Spinal cord (tissue), 10 donors: ENCODE data around the gene NPTX1. TPM values are rescaled to one million over a fixed set of nuclear protein-coding genes. Genes with fewer than 3 reads are reported as not detected.

ENCODE experiments used
- DNase-seq, 6 donors: peaks; one replicate each; pipeline versions ENCODE4 v3.0.0 to v3.0.0-alpha.2; 2013 to 2015; ENCODE audit warnings: low spot score in 6 of 6, low read depth in 4 of 6
- H3K27ac ChIP-seq: one replicate; pipeline ENCODE4 v1.5.1; 2013; ENCODE audit warnings: low read depth, low read length, control low read depth
- H3K27me3 ChIP-seq: one replicate; pipeline ENCODE4 v1.6.1; 2013; ENCODE audit warnings: low read length; ENCODE audit not compliant: control insufficient read depth, insufficient read depth
- H3K36me3 ChIP-seq: one replicate; pipeline ENCODE4 v1.6.1; 2013; ENCODE audit warnings: low read length; ENCODE audit not compliant: control insufficient read depth, insufficient read depth
- H3K4me1 ChIP-seq: one replicate; pipeline ENCODE4 v1.6.1; 2013; ENCODE audit warnings: low read length; ENCODE audit not compliant: control insufficient read depth, insufficient read depth
- H3K4me3 ChIP-seq: one replicate; pipeline ENCODE4 v1.5.1; 2013; ENCODE audit warnings: low read depth, low read length, control low read depth
- H3K9me3 ChIP-seq: one replicate; pipeline ENCODE4 v1.6.1; 2013; ENCODE audit warnings: low read length; ENCODE audit not compliant: control insufficient read depth, insufficient read depth
- WGBS: methylation state at CpG from one replicate; pipeline ENCODE4 v1.1.5; 2013; ENCODE audit warnings: missing lambda C conversion rate; ENCODE audit not compliant: insufficient coverage; 5-methylcytosine and 5-hydroxymethylcytosine counted together
- polyA plus RNA-seq, 2 donors: library from polyadenylated mRNA; unstranded; fragments of 120-200 nt; gene quantifications; one replicate each; pipeline ENCODE4 v1.2.1, GENCODE V29; 2013; ENCODE audit not compliant: insufficient read length in 2 of 2
- total RNA-seq, 2 donors: library from RNA; depleted of rRNA in 1 of 2; stranded (reverse); fragments of 120-200 nt in 1 of 2; fragments of >200 nt in 1 of 2; gene quantifications; one replicate each; pipeline versions ENCODE4 v1.2.3 to v1.2.4, GENCODE V29; 2013 to 2014
- donor health status: healthy.

The NPTX1 gene
- total and polyA plus RNA-seq, 4 donors: 6.7 to 23.5 (median 19.9) TPM

DNA sequence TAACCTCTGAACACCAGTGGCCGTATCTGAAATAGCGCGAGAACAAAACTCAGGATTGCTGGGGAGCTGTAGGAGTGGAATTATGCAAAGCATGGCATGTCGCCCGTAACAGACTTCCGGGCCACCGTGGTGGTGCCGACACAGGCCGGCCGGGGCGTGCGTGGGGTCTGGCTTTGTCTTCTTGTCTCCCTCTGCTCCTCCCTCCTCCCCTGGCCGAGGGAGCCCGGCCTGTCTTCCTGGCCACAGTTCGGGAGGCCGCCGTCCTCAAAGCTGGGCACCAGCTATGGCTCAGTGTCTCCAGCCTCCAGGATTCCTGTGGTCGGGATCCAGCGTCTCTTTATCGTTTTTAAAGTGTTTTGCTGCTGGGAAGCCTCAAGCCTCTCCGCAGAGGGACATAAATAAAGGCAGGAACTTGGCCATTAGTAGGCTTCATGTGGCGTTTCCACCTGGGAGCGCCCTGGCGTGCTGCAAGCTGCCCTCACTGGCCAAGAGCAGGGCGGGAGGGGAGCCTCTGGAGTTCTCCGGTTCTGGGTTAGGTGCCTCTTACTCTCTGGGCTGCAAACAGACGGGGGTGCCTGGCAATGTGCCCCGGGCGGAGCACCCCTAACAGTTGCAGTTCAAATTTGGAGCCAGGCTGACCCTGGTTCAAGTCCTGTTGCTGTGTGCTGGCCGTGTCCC is 22.0 kb upstream of the NPTX1 start:
- H3K4me1 ChIP-seq: peaks cover 26% of the 10 kb centered on the region
- H3K27me3 ChIP-seq: peaks cover 3% of the 10 kb centered on the region
- H3K36me3 ChIP-seq: no peaks in the 10 kb centered on the region
- H3K4me3 ChIP-seq: no peak overlapping the region
- H3K27ac ChIP-seq: peak overlapping the region; percentile 47
- 27% methylated on average over 27 of the region's 30 CpGs for WGBS
- peak in 2 of 6 donors; percentile 71 to 75 for DNase-seq
- no peaks in the 10 kb centered on the region for H3K9me3 ChIP-seq

DNA sequence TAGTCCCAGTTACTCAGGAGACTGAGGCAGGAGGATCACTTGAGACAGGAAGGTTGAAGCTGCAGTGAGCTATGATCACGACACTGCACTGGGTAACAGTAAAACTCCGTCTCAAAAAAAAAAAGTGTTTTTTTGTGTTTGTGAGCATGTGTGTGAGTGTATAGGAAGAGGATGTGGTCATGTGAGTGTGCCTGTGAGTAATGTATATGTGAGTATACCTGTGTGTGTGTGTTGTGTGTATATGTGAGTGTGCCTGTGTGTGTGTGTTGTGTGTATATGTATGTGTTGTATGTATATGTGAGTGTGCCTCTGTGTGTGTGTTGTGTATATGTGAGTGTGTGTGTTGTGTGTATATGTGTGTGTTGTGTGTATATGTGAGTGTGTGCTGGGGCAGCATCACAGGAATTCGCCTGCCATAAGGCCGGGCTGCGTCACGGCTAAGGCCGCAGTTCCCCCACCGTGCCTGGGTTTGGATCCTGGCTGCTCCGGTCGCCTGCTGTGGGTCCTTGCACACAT is 21.4 kb upstream of the NPTX1 start:
- 33% methylated on average over 10 of the region's 10 CpGs for WGBS
- peaks cover 32% of the 10 kb centered on the region for H3K4me1 ChIP-seq

DNA sequence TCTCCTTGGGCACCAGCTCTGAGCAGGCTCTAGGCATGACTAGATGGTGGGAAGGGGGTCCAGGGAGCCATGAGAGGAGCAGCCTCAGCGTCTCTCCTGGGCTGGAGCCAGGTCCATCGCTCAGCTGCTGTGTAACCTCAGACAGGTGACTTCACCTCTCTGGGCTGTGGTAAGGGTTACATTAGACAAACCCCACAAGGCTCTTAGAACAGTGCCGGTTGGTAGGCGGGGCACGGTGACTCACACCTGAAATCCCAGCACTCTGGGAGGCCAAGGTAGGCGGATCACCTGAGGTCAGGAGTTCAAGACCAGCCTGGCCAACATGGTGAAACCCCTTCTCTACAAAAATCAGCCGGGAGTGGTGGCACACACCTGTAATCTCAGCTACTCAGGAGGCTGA is 18.1 kb upstream of the NPTX1 start:
- no peak for DNase-seq
- Histone ChIP-seq H3K36me3 (no peaks in the 10 kb centered on the region), H3K27ac (no peak overlapping the region), H3K9me3 (no peaks in the 10 kb centered on the region), H3K4me1 (peaks cover 47% of the 10 kb centered on the region), H3K4me3 (no peak overlapping the region), H3K27me3 (peaks cover 3% of the 10 kb centered on the region)
- WGBS: 94% methylated on average over 6 of the region's 7 CpGs

More for the DNA sequence above, 21.4 kb upstream of the NPTX1 start:
- Histone ChIP-seq H3K27ac (no peak overlapping the region), H3K4me3 (no peak overlapping the region), H3K27me3 (peaks cover 5% of the 10 kb centered on the region), H3K9me3 (no peaks in the 10 kb centered on the region), H3K36me3 (no peaks in the 10 kb centered on the region)
- no peak for DNase-seq

DNA sequence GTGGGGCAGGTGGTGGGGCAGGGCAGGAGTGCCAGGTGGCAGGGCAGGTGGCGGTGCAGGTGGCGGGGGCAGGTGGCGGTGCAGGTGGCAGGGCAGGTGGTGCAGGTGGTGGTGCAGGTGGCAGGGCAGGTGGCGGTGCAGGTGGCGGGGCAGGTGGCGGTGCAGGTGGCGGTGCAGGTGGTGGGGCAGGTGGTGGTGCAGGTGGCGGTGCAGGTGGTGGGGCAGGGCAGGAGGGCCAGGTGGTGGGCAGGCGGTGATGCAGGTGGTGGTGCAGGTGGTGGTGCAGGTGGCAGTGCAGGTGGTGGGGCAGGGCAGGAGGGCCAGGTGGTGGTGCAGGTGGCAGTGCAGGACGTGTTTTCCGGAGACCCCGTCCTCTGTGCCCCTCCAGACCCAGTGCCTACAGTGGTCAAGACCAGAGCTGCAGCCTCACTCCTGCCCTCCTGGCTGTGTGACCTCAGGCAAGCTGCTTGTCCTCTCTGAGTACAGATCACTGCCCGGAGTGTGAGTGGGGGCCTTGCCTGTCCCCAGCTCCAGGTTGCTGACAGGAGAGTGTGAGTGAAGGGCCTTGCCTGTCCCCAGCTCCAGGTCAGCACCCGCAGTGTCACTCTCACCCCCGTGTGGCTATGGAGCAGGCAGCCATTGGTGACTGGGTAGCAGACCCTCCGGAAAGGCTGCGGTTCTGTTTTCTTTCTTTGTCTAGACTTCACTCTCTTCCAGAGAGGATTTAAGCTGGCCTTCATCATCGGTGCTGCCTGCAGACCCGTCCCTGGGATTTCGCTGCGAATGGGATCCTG is 16.1 kb upstream of the NPTX1 start:
- no peaks in the 10 kb centered on the region for H3K9me3 ChIP-seq
- no peak overlapping the region for H3K4me3 ChIP-seq
- H3K27me3 ChIP-seq: peaks cover 3% of the 10 kb centered on the region
- no peak for DNase-seq
- 69% methylated on average over 17 of the region's 21 CpGs for WGBS
- H3K27ac ChIP-seq: no peak overlapping the region
- H3K4me1 ChIP-seq: peaks cover 34% of the 10 kb centered on the region
- H3K36me3 ChIP-seq: no peaks in the 10 kb centered on the region

DNA sequence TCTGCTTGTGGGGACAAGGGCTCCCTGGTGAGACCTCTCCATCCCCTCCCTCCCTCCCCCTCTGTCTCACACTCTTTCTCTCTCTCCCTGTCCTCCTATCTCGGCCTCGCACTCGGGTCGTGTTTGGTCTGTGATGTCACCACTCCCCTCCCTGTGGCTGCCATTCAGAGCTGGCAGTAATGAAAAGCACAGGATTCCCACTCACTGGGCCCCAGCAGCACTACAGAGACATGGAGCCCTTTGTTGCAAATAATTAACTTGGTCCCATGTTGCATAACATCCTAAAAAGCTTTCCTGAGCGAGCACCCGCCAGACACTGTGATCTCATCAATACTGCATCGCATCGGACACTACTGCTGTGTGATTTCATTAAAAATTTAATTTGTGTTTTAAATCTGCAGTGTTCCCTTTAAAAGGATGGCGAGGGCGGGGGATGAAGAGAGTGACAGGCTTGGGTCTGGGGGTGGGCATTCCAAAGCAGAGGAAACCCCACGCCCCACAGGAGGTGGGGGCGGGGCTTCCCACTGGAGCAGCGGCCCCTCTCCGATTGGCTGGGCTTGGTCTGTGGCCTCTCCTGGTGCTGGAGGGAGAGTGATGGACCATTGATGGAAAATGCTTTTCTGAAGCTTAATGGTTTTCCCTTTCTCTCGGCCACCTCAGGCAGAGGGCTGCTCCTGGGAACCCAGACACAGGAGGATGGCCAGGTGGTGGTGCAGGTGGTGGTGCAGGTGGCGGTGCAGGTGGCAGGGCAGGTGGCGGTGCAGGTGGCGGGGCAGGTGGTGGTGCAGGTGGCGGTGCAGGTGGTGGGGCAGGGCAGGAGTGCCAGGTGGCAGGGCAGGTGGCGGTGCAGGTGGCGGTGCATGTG is 15.3 kb upstream of the NPTX1 start:
- DNase-seq: peak in 2 of 6 donors; percentile 69 to 93
- Histone ChIP-seq H3K4me1 (peaks cover 38% of the 10 kb centered on the region), H3K36me3 (no peaks in the 10 kb centered on the region), H3K27ac (no peak overlapping the region), H3K9me3 (no peaks in the 10 kb centered on the region), H3K4me3 (no peak overlapping the region), H3K27me3 (peaks cover 6% of the 10 kb centered on the region)
- WGBS: 23% methylated on average over 14 of the region's 21 CpGs

DNA sequence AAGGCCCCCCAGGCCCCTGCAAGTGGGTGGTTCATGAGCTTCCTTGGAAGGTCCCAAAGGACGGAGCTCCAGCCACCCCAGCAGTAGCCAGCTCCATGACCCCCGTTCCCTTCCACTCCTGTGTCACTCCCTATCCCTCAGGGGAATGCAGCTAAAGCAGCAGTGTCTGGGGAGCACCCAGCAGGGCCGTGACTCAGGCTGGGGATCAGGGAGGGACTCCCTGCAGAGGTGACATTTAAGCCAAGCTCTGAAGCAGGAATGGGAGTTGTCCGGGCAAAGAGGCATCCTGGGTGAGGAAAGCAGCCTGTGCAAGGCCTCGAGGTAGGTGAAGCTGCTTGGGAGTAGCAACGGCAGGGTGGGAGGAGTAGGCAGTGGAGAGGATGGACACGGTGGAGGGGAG is 11.1 kb upstream of the NPTX1 start:
- 76% methylated on average over 7 of the region's 7 CpGs for WGBS
- no peak overlapping the region for H3K4me3 ChIP-seq
- no peak overlapping the region for H3K27ac ChIP-seq
- H3K36me3 ChIP-seq: no peaks in the 10 kb centered on the region
- peaks cover 33% of the 10 kb centered on the region for H3K4me1 ChIP-seq
- no peaks in the 10 kb centered on the region for H3K9me3 ChIP-seq
- DNase-seq: no peak
- peaks cover 10% of the 10 kb centered on the region for H3K27me3 ChIP-seq

DNA sequence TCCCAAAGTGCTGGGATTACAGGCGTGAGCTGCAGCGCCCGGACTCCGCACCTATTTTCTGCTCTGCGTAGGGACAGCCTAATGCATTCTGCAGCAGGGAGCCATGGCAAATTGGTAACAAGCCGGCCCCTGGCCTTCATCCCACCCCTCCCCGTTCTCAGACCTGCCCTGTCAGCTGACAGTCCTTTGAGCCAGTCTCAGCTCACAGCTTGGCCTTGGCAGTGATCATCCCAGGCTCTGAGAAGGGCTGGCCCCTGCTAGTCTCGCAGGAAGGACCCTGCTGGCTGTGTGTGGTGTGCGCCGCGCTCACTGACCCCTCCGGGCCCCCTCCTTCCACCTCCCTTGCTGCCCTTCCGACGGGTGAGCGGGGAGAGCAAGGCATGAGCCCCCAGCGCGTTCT is 10.3 kb upstream of the NPTX1 start:
- WGBS: 28% methylated on average over 14 of the region's 17 CpGs
- Histone ChIP-seq H3K9me3 (no peaks in the 10 kb centered on the region), H3K27me3 (peaks cover 13% of the 10 kb centered on the region), H3K27ac (no peak overlapping the region), H3K36me3 (no peaks in the 10 kb centered on the region), H3K4me1 (peaks cover 25% of the 10 kb centered on the region), H3K4me3 (no peak overlapping the region)
- peak in 2 of 6 donors; percentile 37 to 42 for DNase-seq

DNA sequence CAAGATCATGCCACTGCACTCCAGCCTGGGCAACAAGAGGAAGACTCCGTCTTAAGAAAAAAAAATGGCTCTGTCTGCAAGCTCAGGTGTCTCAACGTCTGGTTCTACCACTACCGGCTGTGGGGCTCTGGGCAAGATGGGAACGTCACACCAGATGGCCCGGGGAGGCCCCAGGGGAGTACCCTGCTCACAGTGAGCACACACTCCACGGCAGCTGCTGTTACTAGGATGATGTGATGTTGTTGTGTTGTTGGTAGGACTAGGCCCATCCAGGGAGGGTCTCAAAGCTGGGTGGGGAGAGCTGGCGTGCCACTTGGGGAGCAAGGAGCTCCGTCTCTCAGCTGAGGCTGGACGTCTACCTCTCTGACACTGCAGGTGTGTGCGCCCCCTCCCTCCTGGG is 9.4 kb upstream of the NPTX1 start:
- H3K4me3 ChIP-seq: no peak overlapping the region
- no peak for DNase-seq
- H3K27me3 ChIP-seq: peaks cover 21% of the 10 kb centered on the region
- H3K4me1 ChIP-seq: peaks cover 17% of the 10 kb centered on the region
- no peaks in the 10 kb centered on the region for H3K36me3 ChIP-seq
- H3K9me3 ChIP-seq: no peaks in the 10 kb centered on the region
- WGBS: 79% methylated on average over 10 of the region's 10 CpGs
- H3K27ac ChIP-seq: no peak overlapping the region

DNA sequence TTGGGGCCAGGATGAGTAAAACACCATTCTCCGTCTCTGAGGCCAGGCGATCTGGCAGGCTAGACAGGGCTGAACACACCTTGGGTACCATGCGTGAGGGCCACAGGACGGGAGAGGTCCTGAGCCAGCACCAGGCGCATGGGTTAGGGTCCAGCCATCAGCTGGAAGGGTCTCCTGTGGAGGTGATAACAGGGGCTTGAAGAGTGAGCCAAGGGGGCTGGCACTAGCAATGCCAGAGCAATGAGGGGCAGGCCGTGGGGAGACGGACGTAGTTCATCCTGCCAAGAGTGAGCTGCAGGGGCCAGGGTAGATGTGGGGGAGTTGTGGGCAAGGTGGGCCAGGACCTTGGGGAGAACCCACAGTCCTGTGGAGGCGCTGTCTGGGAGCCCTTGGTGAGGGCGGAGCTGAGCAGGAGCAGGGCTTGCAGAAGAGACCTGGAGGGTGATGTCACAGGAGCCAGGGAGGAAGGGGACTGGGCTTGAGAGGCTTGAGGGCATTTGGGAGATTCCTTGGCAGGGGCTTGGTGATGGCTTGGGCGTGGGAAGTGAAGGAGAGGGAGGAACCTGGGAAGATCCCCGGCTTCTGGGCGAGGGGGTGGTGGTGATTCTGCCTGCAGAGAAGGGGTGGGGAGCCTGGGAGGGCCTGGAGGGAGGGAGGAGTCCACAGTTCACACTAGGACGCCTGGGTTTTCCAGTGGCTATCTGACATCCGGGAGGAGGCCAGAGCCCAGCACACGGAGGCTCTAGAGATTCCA is 6.3 kb upstream of the NPTX1 start:
- Histone ChIP-seq H3K4me3 (no peak overlapping the region), H3K4me1 (peaks cover 23% of the 10 kb centered on the region), H3K36me3 (no peaks in the 10 kb centered on the region), H3K27me3 (peaks cover 48% of the 10 kb centered on the region), H3K9me3 (no peaks in the 10 kb centered on the region), H3K27ac (no peak overlapping the region)
- WGBS: 65% methylated on average over 16 of the region's 16 CpGs
- DNase-seq: no peak
